Mesothelial cell of epicardium (in vitro differentiated cells): ENCODE measurements around the gene C4BPB. TPM values are rescaled to one million over a fixed set of nuclear protein-coding genes. Genes with fewer than 3 reads are reported as not detected.
A peak's percentile ranks its signal among the peaks of the same experiment; 100 is the strongest.

Experiments used
- DNase-seq, 2 experiments: peaks; one replicate each; pipeline ENCODE4 v3.0.0; 2021; ENCODE audit warnings: low spot score in 2 of 2; ENCODE audit not compliant: unreplicated experiment in 2 of 2
- H3K27ac Mint-ChIP-seq: 2 replicates; pipeline ENCODE4 v1.8.0; 2021; ENCODE audit warnings: mixed read lengths
- H3K27me3 Mint-ChIP-seq: 2 replicates; pipeline ENCODE4 v1.8.0; 2021; ENCODE audit warnings: low read depth, mixed read lengths
- H3K36me3 Mint-ChIP-seq: 2 replicates; pipeline ENCODE4 v1.8.0; 2021; ENCODE audit warnings: mixed read lengths
- H3K4me1 Mint-ChIP-seq: 2 replicates; pipeline ENCODE4 v1.8.0; 2021; ENCODE audit warnings: mixed read lengths
- H3K4me3 Mint-ChIP-seq: 2 replicates; pipeline ENCODE4 v1.8.0; 2021; ENCODE audit warnings: mild to moderate bottlenecking, moderate library complexity, mixed read lengths
- H3K9me3 Mint-ChIP-seq: 2 replicates; pipeline ENCODE4 v1.8.0; 2021; ENCODE audit warnings: mixed read lengths
- total RNA-seq: library from RNA; stranded (reverse); gene quantifications from 3 replicates; pipeline ENCODE4 v1.2.1, GENCODE V29; 2021
- TF ChIP-seq, protein P1 (sequence below): fragments of 200-600 bp; sonication (generic); IDR thresholded peaks from one replicate; pipeline ENCODE4 v1.5.0; 2021; ENCODE audit warnings: antibody characterized with exemption; ENCODE audit not compliant: unreplicated experiment

The C4BPB gene
- total RNA-seq, 1 donor from 2014 or later: not detected

GRCh38 chr1:207112616-207113296 is 24.1 kb downstream of the C4BPB start:
- H3K36me3 Mint-ChIP-seq: no peaks in the 10 kb centered on the region
- H3K27ac Mint-ChIP-seq: peak overlapping the region; percentile 19
- DNase-seq: no peak
- H3K27me3 Mint-ChIP-seq: no peaks in the 10 kb centered on the region
- H3K9me3 Mint-ChIP-seq: no peaks in the 10 kb centered on the region
- H3K4me1 Mint-ChIP-seq: peaks cover 34% of the 10 kb centered on the region
- no peak overlapping the region for H3K4me3 Mint-ChIP-seq
- TF ChIP-seq, protein P1, sequence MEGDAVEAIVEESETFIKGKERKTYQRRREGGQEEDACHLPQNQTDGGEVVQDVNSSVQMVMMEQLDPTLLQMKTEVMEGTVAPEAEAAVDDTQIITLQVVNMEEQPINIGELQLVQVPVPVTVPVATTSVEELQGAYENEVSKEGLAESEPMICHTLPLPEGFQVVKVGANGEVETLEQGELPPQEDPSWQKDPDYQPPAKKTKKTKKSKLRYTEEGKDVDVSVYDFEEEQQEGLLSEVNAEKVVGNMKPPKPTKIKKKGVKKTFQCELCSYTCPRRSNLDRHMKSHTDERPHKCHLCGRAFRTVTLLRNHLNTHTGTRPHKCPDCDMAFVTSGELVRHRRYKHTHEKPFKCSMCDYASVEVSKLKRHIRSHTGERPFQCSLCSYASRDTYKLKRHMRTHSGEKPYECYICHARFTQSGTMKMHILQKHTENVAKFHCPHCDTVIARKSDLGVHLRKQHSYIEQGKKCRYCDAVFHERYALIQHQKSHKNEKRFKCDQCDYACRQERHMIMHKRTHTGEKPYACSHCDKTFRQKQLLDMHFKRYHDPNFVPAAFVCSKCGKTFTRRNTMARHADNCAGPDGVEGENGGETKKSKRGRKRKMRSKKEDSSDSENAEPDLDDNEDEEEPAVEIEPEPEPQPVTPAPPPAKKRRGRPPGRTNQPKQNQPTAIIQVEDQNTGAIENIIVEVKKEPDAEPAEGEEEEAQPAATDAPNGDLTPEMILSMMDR: no peak

- TF ChIP-seq, protein P1: no peak
- Mint-ChIP-seq H3K4me1 (peaks cover 19% of the 10 kb centered on the region), H3K27me3 (no peaks in the 10 kb centered on the region), H3K4me3 (no peak overlapping the region), H3K9me3 (no peaks in the 10 kb centered on the region), H3K27ac (no peak overlapping the region), H3K36me3 (no peaks in the 10 kb centered on the region)
- no peak for DNase-seq
These were observed 26.6 kb downstream of the C4BPB start for GRCh38 chr1:207115269-207115668.

GRCh38 chr1:207124389-207124788 is 35.7 kb downstream of the C4BPB start:
- Mint-ChIP-seq H3K4me1 (no peaks in the 10 kb centered on the region), H3K4me3 (no peak overlapping the region), H3K27me3 (no peaks in the 10 kb centered on the region), H3K27ac (no peak overlapping the region), H3K9me3 (peaks cover 17% of the 10 kb centered on the region), H3K36me3 (peaks cover 7% of the 10 kb centered on the region)
- DNase-seq: no peak
- TF ChIP-seq, protein P1: no peak

GRCh38 chr1:207128336-207128921 is 39.8 kb downstream of the C4BPB start:
- TF ChIP-seq, protein P1: no peak
- Mint-ChIP-seq H3K9me3 (peaks cover 33% of the 10 kb centered on the region), H3K27me3 (no peaks in the 10 kb centered on the region), H3K4me1 (no peaks in the 10 kb centered on the region), H3K36me3 (peaks cover 10% of the 10 kb centered on the region), H3K27ac (no peak overlapping the region), H3K4me3 (no peak overlapping the region)
- DNase-seq: no peak

DNA sequence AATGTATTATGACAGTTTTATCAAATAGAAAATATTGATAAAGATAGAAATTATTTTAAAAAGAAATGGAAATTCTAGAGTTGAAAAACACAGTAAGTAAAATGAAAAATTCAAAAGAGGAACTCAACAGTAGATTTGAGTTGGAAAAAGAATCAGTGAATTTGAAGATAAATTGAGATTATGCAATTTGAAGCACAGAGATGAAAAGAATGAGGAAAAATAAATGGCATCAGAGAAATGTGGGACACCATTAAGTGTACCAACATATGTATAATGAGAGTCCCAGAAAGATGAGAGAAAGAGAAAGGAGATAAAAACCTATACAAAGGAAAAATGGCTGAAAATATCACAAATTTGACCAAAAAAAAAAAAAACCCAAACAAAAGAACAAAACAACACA is 40.4 kb downstream of the C4BPB start:
- Mint-ChIP-seq H3K9me3 (peaks cover 33% of the 10 kb centered on the region), H3K4me1 (no peaks in the 10 kb centered on the region), H3K36me3 (peaks cover 10% of the 10 kb centered on the region), H3K4me3 (no peak overlapping the region), H3K27me3 (no peaks in the 10 kb centered on the region), H3K27ac (no peak overlapping the region)
- TF ChIP-seq, protein P1: no peak
- no peak for DNase-seq
